Esophagus muscularis mucosa (tissue), 4 donors: ENCODE data around the gene TAS2R3. TPM values are rescaled to one million over a fixed set of nuclear protein-coding genes. Genes with fewer than 3 reads are reported as not detected.

Source experiments
- DNase-seq: peaks from one replicate; pipeline ENCODE4 v3.0.0-alpha.2; 2017; ENCODE audit errors: extremely low spot score
- H3K27ac ChIP-seq, 4 donors: fragments of 200-600 bp; sonication (generic); replicated peaks in 1 of 4; 1 replicate in 3 of 4; 2 replicates in 1 of 4; pipeline ENCODE4 v1.5.1; 2016 to 2019; ENCODE audit warnings: mild to moderate bottlenecking in 1 of 4
- H3K27me3 ChIP-seq, 4 donors: fragments of 200-600 bp; sonication (generic); one replicate each; pipeline versions ENCODE4 v1.5.1 to v1.6.0; 2016 to 2019
- H3K36me3 ChIP-seq, 4 donors: fragments of 200-600 bp; sonication (generic); one replicate each; pipeline ENCODE4 v1.5.1; 2016 to 2019
- H3K4me1 ChIP-seq, 4 donors: fragments of 200-600 bp; sonication (generic); one replicate each; pipeline ENCODE4 v1.5.1; 2016 to 2019
- H3K4me3 ChIP-seq, 4 donors: fragments of 200-600 bp; sonication (generic); 1 replicate in 2 of 4; 2 replicates in 2 of 4; pipeline ENCODE4 v1.5.1; 2016 to 2019; ENCODE audit warnings: mild to moderate bottlenecking in 4 of 4, moderate library complexity in 1 of 4
- H3K9me3 ChIP-seq, 4 donors: fragments of 200-600 bp; sonication (generic); 1 replicate in 3 of 4; 2 replicates in 1 of 4; pipeline ENCODE4 v1.5.1; 2016 to 2019
- CTCF ChIP-seq, 3 experiments: fragments of 200-600 bp in 2 of 3; fragments of 450-650 bp in 1 of 3; sonication (generic) in 2 of 3; IDR thresholded peaks; one replicate each; pipeline ENCODE4 v1.5.1; 2017 to 2019; ENCODE audit warnings: antibody characterized with exemption in 3 of 3, mild to moderate bottlenecking in 2 of 3, moderate library complexity in 1 of 3
- EP300 ChIP-seq: sonication (generic); formaldehyde crosslinking; IDR thresholded peaks from one replicate; pipeline ENCODE4 v1.6.1; 2017; ENCODE audit warnings: antibody characterized with exemption
- POLR2A ChIP-seq: fragments of 450-650 bp; IDR thresholded peaks from one replicate; pipeline ENCODE4 v1.6.1; 2017; ENCODE audit warnings: antibody characterized with exemption, moderate library complexity, mild to moderate bottlenecking, low read depth
- POLR2AphosphoS5 ChIP-seq, 2 donors: sonication (generic); formaldehyde crosslinking; IDR thresholded peaks; one replicate each; pipeline ENCODE4 v1.6.1; 2017; ENCODE audit warnings: antibody characterized with exemption in 2 of 2
- WGBS: methylation state at CpG from one replicate; pipeline ENCODE4 v1.1.5; 2018; 5-methylcytosine and 5-hydroxymethylcytosine counted together
- intact Hi-C: fragments of 100-400 bp; cut with DNase I; formaldehyde crosslinking; loops from one replicate; pipeline ENCODE4 v1.15.1; 2023
- total RNA-seq, 4 donors: library from RNA; depleted of rRNA; stranded (reverse); fragments of >200 nt; gene quantifications; one replicate each; pipeline versions ENCODE4 v1.1.0 to v1.2.1, GENCODE V29; 2016

TAS2R3 gene
- total RNA-seq, 4 donors from 2014 or later = 2.1 TPM; not detected in 3

- TF ChIP-seq EP300 (no peak), POLR2AphosphoS5 (IDR thresholded peaks at IDR 0.05) (no peak), CTCF (IDR thresholded peaks at IDR 0.05) (no peak), POLR2A (no peak)
- DNase-seq = no peak
- 69% methylated on average over 11 of the region's 11 CpGs for WGBS
- intact Hi-C loops = loop anchor here (5.0 kb wide), 1 partner anchor 35 kb away; the partner anchor contains the start of gene DENND11
- Histone ChIP-seq H3K9me3 (no peaks in the 10 kb centered on the region), H3K4me1 (peaks cover 15 to 37% (median 25%) of the 10 kb centered on the region in 4 donors), H3K27ac (peak overlapping the region; percentile 81 to 83 (median 82)), H3K36me3 (peaks cover 8 to 24% (median 21%) of the 10 kb centered on the region in 4 donors), H3K27me3 (no peaks in the 10 kb centered on the region), H3K4me3 (peak overlapping the region; percentile 76 to 78 (median 77))
Measured at GRCh38 chr7:141737118-141737835, 26.6 kb upstream of the TAS2R3 start.

- DNase-seq = peak; percentile 96
- TF ChIP-seq CTCF (IDR thresholded peaks at IDR 0.05) (peak; percentile 69 to 79 (median 76)), POLR2AphosphoS5 (IDR thresholded peaks at IDR 0.05) (peak; percentile 90 to 93), POLR2A (no peak)
- no peaks in the 10 kb centered on the region for H3K9me3 ChIP-seq
- peak within 1 kb of the TSS; percentile 81 to 83 (median 82) for H3K27ac ChIP-seq
- H3K27me3 ChIP-seq = no peaks in the 10 kb centered on the region
- peaks cover 15 to 32% (median 28%) of the 10 kb centered on the region in 4 donors for H3K36me3 ChIP-seq
- intact Hi-C loops = loop anchor here (5.0 kb wide), 1 partner anchor 36 kb away; the partner anchor contains the start of gene DENND11
- H3K4me1 ChIP-seq = peaks cover 15 to 37% (median 25%) of the 10 kb centered on the region in 4 donors
- H3K4me3 ChIP-seq = peak within 1 kb of the TSS; percentile 76 to 78 (median 77)
- WGBS = 2% methylated on average over 43 of the region's 46 CpGs
Measured at GRCh38 chr7:141737836-141738591, 25.9 kb upstream of the TAS2R3 start, which contains the start of gene SSBP1. TSS of gene SSBP1 (plus strand) at chr7:141738358. CDS start at chr7:141739167, 809 bp downstream.

GRCh38 chr7:141738592-141739013 is 25.3 kb upstream of the TAS2R3 start:
- peak overlapping the region; percentile 81 to 83 (median 82) for H3K27ac ChIP-seq

GRCh38 chr7:141739250-141739649 is 24.6 kb upstream of the TAS2R3 start:
- H3K4me1 ChIP-seq = peaks cover 15 to 37% (median 25%) of the 10 kb centered on the region in 4 donors
- H3K27ac ChIP-seq = no peak overlapping the region
- no peaks in the 10 kb centered on the region for H3K27me3 ChIP-seq
- 76% methylated on average over 3 of the region's 3 CpGs for WGBS
- H3K4me3 ChIP-seq = peak overlapping the region; percentile 76 to 78 (median 77)
- peaks cover 27 to 44% (median 40%) of the 10 kb centered on the region in 4 donors for H3K36me3 ChIP-seq
- TF ChIP-seq POLR2AphosphoS5 (IDR thresholded peaks at IDR 0.05) (no peak), POLR2A (no peak), CTCF (IDR thresholded peaks at IDR 0.05) (no peak), EP300 (no peak)
- DNase-seq = no peak
- intact Hi-C loops = loop anchor here (5.0 kb wide), 1 partner anchor 37 kb away; the partner anchor contains the start of gene DENND11
- no peaks in the 10 kb centered on the region for H3K9me3 ChIP-seq

More at GRCh38 chr7:141738592-141739013, 25.3 kb upstream of the TAS2R3 start:
- H3K4me1 ChIP-seq = peaks cover 15 to 37% (median 25%) of the 10 kb centered on the region in 4 donors
- no peak for DNase-seq
- H3K4me3 ChIP-seq = peak overlapping the region; percentile 76 to 78 (median 77)
- no peaks in the 10 kb centered on the region for H3K27me3 ChIP-seq
- intact Hi-C loops = loop anchor here (5.0 kb wide), 1 partner anchor 36 kb away; the partner anchor contains the start of gene DENND11
- peaks cover 21 to 38% (median 34%) of the 10 kb centered on the region in 4 donors for H3K36me3 ChIP-seq
- no peak for TF ChIP-seq POLR2AphosphoS5 (IDR thresholded peaks at IDR 0.05)
- no peak for TF ChIP-seq CTCF (IDR thresholded peaks at IDR 0.05)
- no peak for TF ChIP-seq EP300
- no peak for TF ChIP-seq POLR2A
- H3K9me3 ChIP-seq = no peaks in the 10 kb centered on the region
- WGBS = 1% methylated on average over 6 of the region's 6 CpGs
